GM12865 (cell line): ENCODE results near the gene FMOD.

Source experiments
- DNase-seq: peaks from one replicate; pipeline ENCODE4 v3.0.0; 2010; ENCODE audit warnings: low read depth
- H3K4me3 ChIP-seq: 2 replicates; pipeline ENCODE4 v1.5.1; 2011; ENCODE audit warnings: mild to moderate bottlenecking, low read depth, low read length, control low read depth
- CTCF ChIP-seq: IDR thresholded peaks from 2 replicates; pipeline ENCODE4 v1.5.1; 2011; ENCODE audit warnings: low read length, control low read depth, low read depth, inconsistent platforms; ENCODE audit not compliant: insufficient read depth; ENCODE audit errors: missing control alignments

FMOD gene

GRCh38 chr1:203311368-203312301, 39.3 kb downstream of the FMOD start:
- TF ChIP-seq CTCF: no peak
- H3K4me3 ChIP-seq: no peak overlapping the region
- peak; percentile 67 for DNase-seq

- peak; percentile 38 for DNase-seq
Observed at GRCh38 chr1:203308923-203309331, 42.0 kb downstream of the FMOD start.

GRCh38 chr1:203308328-203308922, 42.5 kb downstream of the FMOD start:
- peak overlapping the region; percentile 97 for H3K4me3 ChIP-seq
- no peak for TF ChIP-seq CTCF
- peak; percentile 31 for DNase-seq

More at GRCh38 chr1:203308923-203309331, 42.0 kb downstream of the FMOD start:
- peak overlapping the region; percentile 97 for H3K4me3 ChIP-seq
- TF ChIP-seq CTCF: no peak

- no peak for TF ChIP-seq CTCF
Observed at GRCh38 chr1:203307641-203308126, 43.2 kb downstream of the FMOD start.

GRCh38 chr1:203306965-203307541, 43.9 kb downstream of the FMOD start:
- TF ChIP-seq CTCF: no peak
- H3K4me3 ChIP-seq: peak overlapping the region; percentile 97
- DNase-seq: peak; percentile 54

More at GRCh38 chr1:203307641-203308126, 43.2 kb downstream of the FMOD start:
- no peak for DNase-seq
- peak overlapping the region; percentile 97 for H3K4me3 ChIP-seq

- DNase-seq: peak; percentile 76
- TF ChIP-seq CTCF: peak; percentile 5
- H3K4me3 ChIP-seq: peak overlapping the region; percentile 97
Observed at GRCh38 chr1:203306089-203306964, 44.6 kb downstream of the FMOD start.
